Neural cell (in vitro differentiated cells): ENCODE measurements around the gene GZMM. TPM values are rescaled to one million over a fixed set of nuclear protein-coding genes. Genes with fewer than 3 reads are reported as not detected.

Experiments
- H2AFZ ChIP-seq: fragments of 200-600, 300-800 bp; sonication (generic), shearing (Covaris generic); 2 replicates; pipeline ENCODE4 v1.6.0; 2014; ENCODE audit warnings: low read depth, mild to moderate bottlenecking, antibody characterized with exemption, low read length, moderate library complexity
- H3F3A ChIP-seq: fragments of 200-600 bp; shearing (Covaris generic); 2 replicates; pipeline ENCODE4 v1.6.1; 2016; ENCODE audit warnings: mild to moderate bottlenecking, moderate library complexity, mixed read lengths, antibody characterized with exemption, low read length; ENCODE audit not compliant: insufficient read depth, poor library complexity, severe bottlenecking
- H3K27ac ChIP-seq: fragments of 200-600, 300-800 bp; sonication (generic), shearing (Covaris generic); 2 replicates; pipeline ENCODE4 v1.5.1; 2014; ENCODE audit warnings: mild to moderate bottlenecking, low read length, moderate library complexity
- H3K27me3 ChIP-seq: fragments of 300-800, 200-600 bp; sonication (generic), shearing (Covaris generic); 2 replicates; pipeline ENCODE4 v1.6.0; 2014; ENCODE audit warnings: mild to moderate bottlenecking, low read depth, low read length, moderate library complexity; ENCODE audit not compliant: insufficient read depth
- H3K36me3 ChIP-seq: fragments of 300-800, 200-600 bp; sonication (generic), shearing (Covaris generic); 2 replicates; pipeline ENCODE4 v1.5.1; 2014; ENCODE audit warnings: mild to moderate bottlenecking, antibody characterized with exemption, low read length, moderate library complexity; ENCODE audit not compliant: insufficient read depth
- H3K4me2 ChIP-seq: fragments of 300-800, 200-600 bp; sonication (generic), shearing (Covaris generic); 2 replicates; pipeline ENCODE4 v1.6.0; 2014; ENCODE audit warnings: mild to moderate bottlenecking, low read length
- H3K4me3 ChIP-seq: fragments of 300-800, 200-600 bp; sonication (generic), shearing (Covaris generic); 2 replicates; pipeline ENCODE4 v1.5.1; 2014; ENCODE audit warnings: mild to moderate bottlenecking, low read length, moderate library complexity
- H3K79me2 ChIP-seq: fragments of 200-600 bp; shearing (Covaris generic); replicated peaks from 2 replicates; pipeline ENCODE4 v1.6.0; 2014; ENCODE audit warnings: mild to moderate bottlenecking, low read length, moderate library complexity; ENCODE audit not compliant: insufficient read depth
- H3K9ac ChIP-seq: fragments of 300-800, 200-600 bp; sonication (generic), shearing (Covaris generic); 2 replicates; pipeline ENCODE4 v1.6.1; 2016; ENCODE audit warnings: mild to moderate bottlenecking, low read length, mixed read lengths
- H3K9me2 ChIP-seq: fragments of 200-600 bp; shearing (Covaris generic); 2 replicates; pipeline ENCODE4 v1.6.1; 2016; ENCODE audit warnings: mild to moderate bottlenecking, low read length, mixed read lengths; ENCODE audit not compliant: insufficient read depth
- H3K9me3 ChIP-seq: fragments of 200-600, 300-800 bp; sonication (generic), shearing (Covaris generic); 2 replicates; pipeline ENCODE4 v1.6.1; 2016; ENCODE audit warnings: mild to moderate bottlenecking, mixed run types, low read length, moderate library complexity, mixed read lengths
- H4K20me1 ChIP-seq: fragments of 200-600 bp; shearing (Covaris generic); 2 replicates; pipeline ENCODE4 v1.6.1; 2016; ENCODE audit warnings: mild to moderate bottlenecking, mixed run types; ENCODE audit not compliant: insufficient read depth
- CTCF ChIP-seq: fragments of 450-650 bp; IDR thresholded peaks from 2 replicates; pipeline ENCODE4 v1.5.1; 2014; ENCODE audit warnings: antibody characterized with exemption, mild to moderate bottlenecking, moderate library complexity; ENCODE audit not compliant: poor library complexity, severe bottlenecking
- EP300 ChIP-seq: fragments of 450-650 bp; conservative IDR thresholded peaks from 2 replicates; pipeline ENCODE4 v1.6.1; 2014; ENCODE audit warnings: antibody characterized with exemption, mild to moderate bottlenecking, moderate library complexity; ENCODE audit not compliant: poor library complexity, severe bottlenecking
- EZH2 ChIP-seq: fragments of 200-600, 300-800 bp; shearing (Covaris generic), sonication (generic); IDR thresholded peaks from 2 replicates; pipeline ENCODE4 v1.6.1; 2014; ENCODE audit warnings: antibody characterized with exemption, low read length, borderline replicate concordance, mild to moderate bottlenecking; ENCODE audit not compliant: insufficient read depth, poor library complexity, severe bottlenecking
- MXI1 ChIP-seq: fragments of 450-650 bp; conservative IDR thresholded peaks from 2 replicates; pipeline ENCODE4 v1.6.1; 2014; ENCODE audit warnings: antibody characterized with exemption, mild to moderate bottlenecking; ENCODE audit not compliant: poor library complexity, severe bottlenecking
- POLR2AphosphoS5 ChIP-seq: IDR thresholded peaks from 2 replicates; pipeline ENCODE4 v1.6.1; 2012
- RAD21 ChIP-seq: fragments of 450-650 bp; conservative IDR thresholded peaks from 2 replicates; pipeline ENCODE4 v1.6.1; 2014; ENCODE audit warnings: antibody characterized with exemption, mild to moderate bottlenecking, moderate library complexity
- REST ChIP-seq: IDR thresholded peaks from 2 replicates; pipeline ENCODE4 v1.6.1; 2012; ENCODE audit warnings: borderline replicate concordance
- SMC3 ChIP-seq: fragments of 450-650 bp; conservative IDR thresholded peaks from 2 replicates; pipeline ENCODE4 v1.6.1; 2014; ENCODE audit warnings: antibody characterized with exemption, mild to moderate bottlenecking, moderate library complexity; ENCODE audit not compliant: poor library complexity
- TAF1 ChIP-seq: IDR thresholded peaks from 2 replicates; pipeline ENCODE4 v1.6.1; 2012; ENCODE audit warnings: low read depth
- polyA plus RNA-seq: library from polyadenylated mRNA; depleted of rRNA; stranded (reverse); fragments of >200 nt; gene quantifications from 2 replicates; pipeline ENCODE4 v1.2.3, GENCODE V29; 2014

Gene GZMM
- polyA plus RNA-seq, 1 donor from 2014 or later = 0.38 TPM

GRCh38 chr19:590396-590745, 46.5 kb downstream of the GZMM start:
- peaks cover 26% of the 10 kb centered on the region for H3K27me3 ChIP-seq
- no peaks in the 10 kb centered on the region for H3K9me2 ChIP-seq
- no peaks in the 10 kb centered on the region for H3K79me2 ChIP-seq
- H3K9ac ChIP-seq = peak overlapping the region; percentile 57
- peak overlapping the region; percentile 66 for H3K4me3 ChIP-seq
- H3K36me3 ChIP-seq = no peaks in the 10 kb centered on the region
- no peaks in the 10 kb centered on the region for H3K9me3 ChIP-seq
- H2AFZ ChIP-seq = no peak overlapping the region
- H3F3A ChIP-seq = no peaks in the 10 kb centered on the region
- H3K4me2 ChIP-seq = no peak overlapping the region
- no peak overlapping the region for H3K27ac ChIP-seq
- TF ChIP-seq EZH2 = no peak
- TF ChIP-seq RAD21 = no peak
- TF ChIP-seq CTCF = no peak
- TF ChIP-seq SMC3 = no peak
- TF ChIP-seq POLR2AphosphoS5 = no peak
- no peak for TF ChIP-seq REST
- peaks cover 9% of the 10 kb centered on the region for H4K20me1 ChIP-seq

GRCh38 chr19:590750-591098, 46.9 kb downstream of the GZMM start:
- Histone ChIP-seq H3K9me3 (no peaks in the 10 kb centered on the region), H4K20me1 (peaks cover 9% of the 10 kb centered on the region), H3K4me2 (no peak overlapping the region)

More at GRCh38 chr19:590750-591098, 46.9 kb downstream of the GZMM start:
- TF ChIP-seq CTCF (no peak), MXI1 (no peak), TAF1 (no peak), EZH2 (no peak), POLR2AphosphoS5 (no peak), EP300 (no peak), RAD21 (no peak), SMC3 (no peak), REST (no peak)
- peak overlapping the region; percentile 57 for H3K9ac ChIP-seq
- H3F3A ChIP-seq = no peaks in the 10 kb centered on the region
- H3K27ac ChIP-seq = no peak overlapping the region
- H2AFZ ChIP-seq = no peak overlapping the region
- peaks cover 26% of the 10 kb centered on the region for H3K27me3 ChIP-seq
- H3K36me3 ChIP-seq = no peaks in the 10 kb centered on the region
- H3K4me3 ChIP-seq = peak overlapping the region; percentile 66
- H3K9me2 ChIP-seq = no peaks in the 10 kb centered on the region
- no peaks in the 10 kb centered on the region for H3K79me2 ChIP-seq
